Measurements from ENCODE around the gene EPB41L5. TPM values are rescaled to one million over a fixed set of nuclear protein-coding genes. Genes with fewer than 3 reads are reported as not detected.

EPB41L5 gene
- total RNA-seq, 4 donors from 2014 or later, result 14.2 to 24.0 (median 17.4) TPM

DNA sequence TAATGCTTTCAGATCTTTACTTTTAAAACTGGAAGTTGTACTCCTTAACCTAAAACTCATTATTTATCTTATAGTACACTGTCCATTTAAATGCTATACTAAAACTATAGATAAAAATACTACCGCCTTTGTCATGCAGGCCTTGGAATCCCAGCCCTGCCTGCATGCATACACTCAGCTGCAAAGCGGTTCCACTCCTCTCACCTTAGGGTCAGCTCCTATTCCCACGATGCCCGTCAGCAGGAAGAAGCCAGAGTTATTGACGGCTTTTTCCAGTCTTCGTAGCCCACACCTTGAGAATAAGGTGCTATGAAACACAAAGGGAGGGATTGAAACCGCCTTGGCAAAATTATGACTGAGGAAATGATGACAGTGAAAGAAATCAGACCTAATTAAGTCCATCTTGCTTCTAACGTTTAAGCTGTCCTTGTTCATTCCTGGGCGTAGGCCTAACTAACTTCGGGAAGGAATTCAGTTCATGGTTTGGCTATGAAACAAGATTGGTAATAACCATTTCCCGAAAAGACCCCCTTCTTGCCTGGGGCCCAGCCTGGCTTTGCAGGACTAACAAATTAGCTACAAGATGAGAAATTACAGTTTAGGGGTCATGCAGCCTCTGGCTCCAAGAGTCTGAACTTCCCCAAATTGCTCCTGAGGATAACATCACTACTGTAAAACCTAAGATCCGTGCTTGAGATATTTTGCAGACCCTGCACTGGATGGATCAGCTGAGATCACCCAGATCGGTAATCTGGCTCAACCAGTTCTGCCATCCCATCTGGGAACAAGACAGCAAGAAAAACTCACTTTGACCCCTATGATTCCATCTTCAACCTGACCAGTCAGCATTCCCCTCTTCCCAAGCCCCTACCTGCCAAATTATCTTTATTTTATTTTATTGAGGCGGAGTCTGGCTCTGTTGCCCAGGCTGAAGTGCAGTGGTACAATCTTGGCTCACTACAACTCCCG is 17.1 kb downstream of the EPB41L5 start:
- no peak for ATAC-seq (ENCODE audit: low FRiP score)
- TF ChIP-seq, protein P1, sequence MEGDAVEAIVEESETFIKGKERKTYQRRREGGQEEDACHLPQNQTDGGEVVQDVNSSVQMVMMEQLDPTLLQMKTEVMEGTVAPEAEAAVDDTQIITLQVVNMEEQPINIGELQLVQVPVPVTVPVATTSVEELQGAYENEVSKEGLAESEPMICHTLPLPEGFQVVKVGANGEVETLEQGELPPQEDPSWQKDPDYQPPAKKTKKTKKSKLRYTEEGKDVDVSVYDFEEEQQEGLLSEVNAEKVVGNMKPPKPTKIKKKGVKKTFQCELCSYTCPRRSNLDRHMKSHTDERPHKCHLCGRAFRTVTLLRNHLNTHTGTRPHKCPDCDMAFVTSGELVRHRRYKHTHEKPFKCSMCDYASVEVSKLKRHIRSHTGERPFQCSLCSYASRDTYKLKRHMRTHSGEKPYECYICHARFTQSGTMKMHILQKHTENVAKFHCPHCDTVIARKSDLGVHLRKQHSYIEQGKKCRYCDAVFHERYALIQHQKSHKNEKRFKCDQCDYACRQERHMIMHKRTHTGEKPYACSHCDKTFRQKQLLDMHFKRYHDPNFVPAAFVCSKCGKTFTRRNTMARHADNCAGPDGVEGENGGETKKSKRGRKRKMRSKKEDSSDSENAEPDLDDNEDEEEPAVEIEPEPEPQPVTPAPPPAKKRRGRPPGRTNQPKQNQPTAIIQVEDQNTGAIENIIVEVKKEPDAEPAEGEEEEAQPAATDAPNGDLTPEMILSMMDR (IDR thresholded peaks at IDR 0.05), result no peak

DNA sequence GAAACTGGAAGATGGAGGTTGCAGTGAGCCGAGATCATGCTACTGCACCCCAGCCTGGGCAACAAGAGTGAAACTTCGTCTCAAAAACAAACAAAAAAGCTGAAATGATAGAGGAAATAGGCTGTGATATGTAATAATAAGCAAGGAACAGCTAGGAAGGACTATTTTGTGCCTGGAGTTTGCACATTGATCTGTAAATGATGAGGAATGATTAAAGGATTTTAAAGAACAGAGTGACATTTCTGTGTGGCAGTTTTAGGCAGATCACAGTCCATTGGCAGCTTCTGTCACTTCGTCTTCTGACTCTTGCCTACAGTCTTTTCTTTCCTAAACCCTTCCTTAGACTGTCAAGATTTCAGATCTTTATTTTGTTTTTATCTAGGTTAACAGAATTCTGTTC is 19.4 kb downstream of the EPB41L5 start:
- DNase-seq (ENCODE audit: low spot score) (no peak), ATAC-seq (ENCODE audit: low FRiP score) (no peak)
- TF ChIP-seq, protein P1 (IDR thresholded peaks at IDR 0.05), result no peak

More for the DNA sequence above, 17.1 kb downstream of the EPB41L5 start:
- DNase-seq (ENCODE audit: low spot score), result no peak

DNA sequence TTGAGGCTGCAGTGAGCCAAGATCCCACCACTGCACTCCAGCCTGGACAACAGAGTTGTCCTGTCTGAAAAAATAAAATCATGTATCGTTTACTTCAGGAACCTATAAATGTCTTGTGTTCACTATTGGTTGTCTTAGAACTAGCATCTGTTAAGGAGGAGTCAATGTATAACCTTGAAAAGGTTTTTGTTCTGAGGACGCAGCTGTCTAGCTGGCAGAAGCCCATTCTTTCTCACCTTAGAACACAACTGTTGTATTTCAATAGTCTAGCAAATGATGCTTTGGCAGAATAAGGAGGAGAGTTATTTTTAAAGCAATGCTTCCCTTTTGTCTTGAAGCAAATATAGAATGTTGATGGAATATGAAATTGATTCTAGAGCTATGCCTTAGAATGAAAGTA is 21.1 kb downstream of the EPB41L5 start:
- ATAC-seq (ENCODE audit: low FRiP score) (no peak), DNase-seq (ENCODE audit: low spot score) (no peak)
- TF ChIP-seq, protein P1 (IDR thresholded peaks at IDR 0.05), result no peak

DNA sequence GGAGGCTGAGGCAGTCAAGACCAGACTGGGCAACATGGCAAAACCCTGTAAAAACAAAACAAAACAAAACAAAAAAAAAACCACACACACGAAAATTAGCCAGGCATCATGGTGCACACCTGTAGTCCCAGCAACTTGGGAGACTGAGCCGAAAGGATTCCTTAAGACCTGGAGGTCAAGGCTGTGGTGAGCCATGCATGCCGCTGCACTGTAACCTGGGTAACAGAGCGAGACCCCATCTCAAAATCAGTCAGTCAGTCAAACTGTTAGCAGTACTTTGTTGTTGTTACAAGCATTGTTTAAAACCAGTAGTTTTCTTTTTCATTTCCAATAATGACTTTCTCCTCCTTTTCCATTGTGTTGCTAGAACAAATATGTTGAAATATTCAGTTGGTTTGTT is 21.7 kb downstream of the EPB41L5 start:
- DNase-seq (ENCODE audit: low spot score), result no peak
- TF ChIP-seq, protein P1 (IDR thresholded peaks at IDR 0.05), result no peak
- no peak for ATAC-seq (ENCODE audit: low FRiP score)

DNA sequence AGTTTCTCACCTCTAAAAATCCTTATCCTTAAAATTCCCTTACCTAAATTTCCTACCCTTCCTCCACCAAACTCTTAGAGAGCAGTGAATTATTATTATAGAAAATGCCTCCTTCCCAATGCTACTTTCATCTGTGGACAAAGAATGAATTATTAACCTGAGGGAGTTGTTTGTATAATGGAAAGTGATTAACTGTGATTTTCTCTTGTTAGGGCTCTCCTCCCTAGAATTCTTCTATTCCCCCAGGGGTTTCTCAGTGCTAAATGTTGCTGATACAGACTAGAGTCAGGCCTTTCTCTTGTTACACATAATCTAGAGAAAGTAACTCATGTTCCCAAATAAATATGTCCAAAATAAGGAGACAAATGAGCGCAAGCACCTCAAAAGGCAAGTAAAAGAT is 23.3 kb downstream of the EPB41L5 start:
- ATAC-seq (ENCODE audit: low FRiP score) (no peak), DNase-seq (ENCODE audit: low spot score) (no peak)
- TF ChIP-seq, protein P1 (IDR thresholded peaks at IDR 0.05), result no peak

DNA sequence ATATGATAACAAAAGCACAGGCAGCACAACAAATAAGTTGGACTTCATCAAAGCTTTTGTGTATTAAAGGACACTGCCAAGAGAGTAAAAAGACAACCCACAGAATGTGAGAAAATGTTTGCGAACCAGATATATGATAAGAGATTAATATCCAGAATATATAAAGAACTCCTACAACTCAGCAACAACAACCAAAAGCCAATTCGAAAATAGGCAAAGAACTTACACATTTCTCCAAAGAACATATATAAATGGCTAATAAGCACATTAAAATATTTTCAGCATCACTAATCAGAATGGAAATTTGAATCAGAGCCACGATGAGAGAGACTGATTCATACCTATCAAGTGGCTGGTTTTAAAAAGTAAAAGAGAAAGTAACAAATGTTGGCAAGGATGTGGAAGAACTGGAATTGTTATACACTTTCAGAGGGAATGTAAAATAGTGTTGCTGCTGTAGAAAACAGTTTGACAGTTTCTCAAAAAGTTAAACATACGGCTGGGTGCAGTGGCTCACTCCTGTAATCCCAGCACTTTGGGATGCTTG is 25.2 kb downstream of the EPB41L5 start:
- ATAC-seq (ENCODE audit: low FRiP score), result no peak

More for the DNA sequence above, 25.2 kb downstream of the EPB41L5 start:
- DNase-seq (ENCODE audit: low spot score), result no peak
- TF ChIP-seq, protein P1 (IDR thresholded peaks at IDR 0.05), result no peak
